HG02588 (cell line): ENCODE data around the gene TMEM108.
A peak's percentile ranks its signal among the peaks of the same experiment; 100 is the strongest.

Experiments
- ATAC-seq: cut with Tn5 transposase; IDR thresholded peaks from one replicate; pipeline ENCODE4 v1.9.1; 2021; ENCODE audit warnings: mild to moderate bottlenecking, moderate library complexity; ENCODE audit not compliant: unreplicated experiment

Gene TMEM108

DNA sequence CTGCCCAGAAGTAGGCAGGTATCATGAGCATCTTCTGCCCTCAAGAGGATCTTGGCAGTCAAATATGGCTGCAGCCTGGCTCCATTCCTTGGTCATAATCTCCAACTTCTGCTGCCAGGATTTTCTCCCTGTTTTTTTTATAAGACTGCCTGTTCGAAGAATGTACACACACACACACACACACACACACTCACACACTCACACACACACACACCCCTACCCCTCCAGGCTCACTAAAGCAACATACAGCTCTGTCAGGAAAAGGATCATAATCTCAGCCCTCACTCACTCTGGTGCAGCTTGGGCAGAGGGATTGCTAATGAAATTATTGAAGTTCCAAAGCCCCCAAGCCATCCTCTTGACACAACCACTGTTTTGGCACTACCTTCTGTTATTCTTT, 232.4 kb downstream of the TMEM108 start:
- no peak for ATAC-seq

DNA sequence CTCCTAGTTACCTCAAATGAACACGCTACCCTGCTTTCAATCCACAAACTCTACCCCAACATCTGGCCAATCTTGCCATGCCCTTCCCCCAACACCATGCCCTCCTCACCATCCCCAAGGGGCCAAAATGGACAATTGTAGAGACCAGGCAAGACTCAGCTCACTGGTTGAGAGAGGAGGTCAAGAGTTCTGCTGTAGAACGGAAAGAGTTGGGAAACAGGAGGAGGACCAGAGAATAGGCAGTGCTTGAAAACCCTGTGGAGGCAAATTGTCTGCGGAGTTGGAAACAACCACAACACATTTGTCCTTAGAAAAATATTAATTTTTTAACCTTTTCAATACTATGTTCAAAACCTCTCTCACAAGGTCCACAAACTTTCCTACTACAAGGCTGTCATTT, 232.9 kb downstream of the TMEM108 start:
- ATAC-seq, result no peak

DNA sequence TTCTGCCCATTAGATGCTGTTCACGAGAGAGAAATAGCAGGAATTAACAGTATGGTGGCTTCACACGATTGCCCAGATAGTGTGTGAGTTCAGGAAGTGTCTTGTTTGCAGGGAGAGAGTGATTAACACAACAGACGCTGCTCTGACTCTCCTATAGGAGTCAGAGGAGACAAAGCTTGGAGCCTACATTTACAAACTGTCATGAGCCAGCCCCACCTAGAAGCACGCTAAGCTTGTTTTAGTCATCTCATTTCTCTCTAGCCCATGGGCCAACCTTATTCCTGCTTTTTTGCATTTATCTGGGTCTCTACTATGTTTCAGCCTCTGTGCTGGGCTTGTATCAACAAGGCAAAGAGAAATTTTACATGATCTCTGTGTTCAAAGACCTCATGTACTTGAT, 233.3 kb downstream of the TMEM108 start:
- ATAC-seq, result no peak

DNA sequence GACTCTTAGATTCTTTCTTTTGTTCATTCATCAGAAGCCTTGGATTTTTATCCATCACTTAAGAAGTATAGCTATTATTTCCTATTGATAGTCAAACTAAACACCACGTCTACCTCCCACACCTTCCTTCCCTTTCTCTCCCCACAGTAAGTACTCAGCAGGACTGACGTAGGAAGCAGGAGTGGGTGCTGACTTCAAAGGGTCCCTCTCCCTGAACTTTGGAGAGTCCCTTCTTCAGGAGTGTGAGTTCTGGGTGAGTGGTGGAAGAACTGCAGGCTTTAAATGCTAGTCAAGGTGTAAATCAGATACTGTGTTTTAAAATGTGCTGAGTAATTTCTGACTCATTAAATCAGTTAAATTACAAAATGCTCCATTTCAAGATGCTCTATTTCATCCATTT, 235.2 kb downstream of the TMEM108 start:
- no peak for ATAC-seq

DNA sequence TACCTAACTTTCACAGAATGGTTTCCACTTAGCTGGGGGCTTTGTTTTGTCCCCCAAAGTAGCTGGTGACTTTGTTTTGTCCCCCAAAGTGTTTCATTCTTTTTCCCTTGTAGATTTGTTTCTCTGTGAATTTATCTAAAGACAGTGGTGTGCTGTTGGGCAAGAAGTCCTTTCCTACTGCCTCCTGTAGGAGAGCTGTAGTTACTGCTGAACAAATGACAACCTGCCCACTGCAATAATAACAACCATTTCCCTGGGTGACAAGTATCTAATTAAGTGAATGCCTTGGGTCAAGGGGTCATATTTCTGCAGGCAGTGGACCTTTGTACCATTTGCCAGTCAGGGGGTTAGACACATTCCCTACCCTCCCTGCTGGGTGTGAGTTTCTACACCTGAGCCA, 236.3 kb downstream of the TMEM108 start:
- no peak for ATAC-seq

DNA sequence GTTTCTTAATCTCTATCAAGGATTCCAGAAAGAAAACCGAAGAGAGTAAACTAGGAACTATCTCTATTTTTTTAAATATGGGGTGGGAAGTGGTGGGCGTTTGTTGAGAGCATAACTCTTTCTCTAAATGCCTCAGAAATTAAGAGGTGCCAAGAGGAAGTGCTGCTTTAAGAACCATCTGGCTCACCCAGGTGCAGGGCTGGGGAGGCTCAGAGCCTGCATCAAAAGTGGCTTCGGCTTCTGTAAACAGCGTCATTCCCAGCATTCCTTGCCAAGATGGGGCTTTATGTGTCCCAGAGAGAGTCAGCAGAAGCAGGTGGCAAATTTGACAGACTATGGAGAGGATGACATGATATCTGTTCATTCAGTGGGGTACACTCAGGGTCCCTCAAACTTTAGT, 238.4 kb downstream of the TMEM108 start:
- no peak for ATAC-seq

DNA sequence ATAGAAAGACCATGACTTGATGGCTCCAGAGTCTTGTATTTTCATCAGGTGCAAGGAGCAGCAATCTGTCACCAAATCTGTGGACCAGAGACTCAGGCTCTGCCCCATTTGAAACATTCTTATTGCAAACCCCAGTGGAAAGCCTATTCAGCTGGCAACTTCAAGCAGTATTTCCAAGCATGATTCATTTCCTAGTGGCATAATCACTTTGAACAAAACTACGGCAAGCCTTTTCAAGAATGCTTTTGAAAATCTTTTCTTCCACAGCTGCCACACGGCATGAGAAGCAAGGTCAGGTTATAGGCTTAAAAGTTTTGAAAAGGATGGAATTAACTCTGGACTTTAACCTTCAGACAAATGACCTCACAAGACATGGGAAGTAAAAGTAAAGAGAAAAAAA, 239.6 kb downstream of the TMEM108 start:
- no peak for ATAC-seq

DNA sequence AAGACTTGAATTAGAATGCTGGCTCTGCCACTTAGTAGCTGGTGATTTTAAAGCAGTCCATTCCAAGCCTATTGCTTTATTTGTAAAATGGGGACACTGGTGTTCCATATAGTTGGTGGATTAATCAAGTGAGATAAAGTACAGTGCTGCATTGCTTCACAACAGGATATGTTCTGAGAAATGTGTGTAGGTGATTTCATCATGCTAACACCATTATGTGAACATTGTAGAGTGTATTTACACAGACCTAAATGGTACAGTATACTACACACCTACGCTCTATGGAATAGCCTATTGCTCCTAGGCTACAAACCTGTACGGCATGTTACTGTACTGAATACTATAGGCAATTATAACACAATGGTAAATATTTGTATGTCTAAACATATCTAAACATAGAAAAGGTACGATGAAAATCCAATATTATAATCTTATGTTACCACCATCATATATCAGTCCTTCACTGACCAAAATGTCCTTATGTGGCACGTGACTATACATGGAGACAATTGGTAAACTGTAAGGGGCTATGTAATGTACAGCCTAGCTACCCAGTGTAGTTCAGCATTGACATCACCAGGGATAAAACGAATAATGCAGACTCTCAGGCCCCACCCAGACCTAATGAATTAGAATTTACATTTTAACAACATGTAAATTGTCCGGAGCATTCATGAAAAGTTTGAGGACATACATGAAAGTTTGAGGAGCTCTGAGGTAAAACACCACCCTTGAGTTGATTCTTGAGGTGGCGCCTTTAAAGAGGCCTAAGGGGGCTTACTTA, 240.3 kb downstream of the TMEM108 start:
- ATAC-seq, result no peak

DNA sequence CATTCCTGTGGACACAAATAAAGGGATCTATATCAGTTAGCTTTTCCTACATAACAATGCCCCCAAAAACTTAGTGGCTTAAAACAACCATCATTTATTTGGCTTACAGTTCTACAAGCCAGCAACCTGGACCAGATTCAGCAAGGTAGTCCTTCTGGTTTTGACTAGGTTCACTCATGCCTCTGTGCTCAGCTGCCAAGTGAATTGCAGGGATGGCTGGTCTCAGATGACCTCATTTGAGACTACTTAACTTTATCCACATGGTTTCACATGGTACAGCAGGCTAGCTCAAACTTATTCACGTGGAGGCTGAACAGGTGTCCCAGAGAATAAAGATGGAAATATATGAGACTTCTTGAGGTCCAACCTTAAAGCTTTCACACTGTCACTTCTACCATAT, 242.4 kb downstream of the TMEM108 start:
- ATAC-seq, result no peak

DNA sequence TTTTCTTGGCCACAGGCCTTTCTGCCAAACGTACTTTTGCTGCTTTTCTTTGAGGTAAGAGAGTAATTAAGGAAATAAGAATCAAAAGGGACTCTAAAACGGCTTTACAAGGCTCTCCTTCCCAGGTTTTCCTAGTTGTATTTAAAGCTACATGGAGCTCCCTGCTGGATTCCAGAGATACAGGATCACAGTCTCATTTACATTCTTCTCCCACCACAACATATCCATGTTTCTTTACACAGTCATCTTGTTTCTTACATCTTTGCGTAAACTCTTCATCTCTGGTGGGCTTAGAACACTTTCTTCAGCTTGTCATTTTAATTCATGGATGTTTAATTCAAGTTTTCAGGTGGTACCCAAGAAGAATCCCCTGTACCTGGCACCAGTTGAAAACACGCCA, 244.0 kb downstream of the TMEM108 start:
- no peak for ATAC-seq

DNA sequence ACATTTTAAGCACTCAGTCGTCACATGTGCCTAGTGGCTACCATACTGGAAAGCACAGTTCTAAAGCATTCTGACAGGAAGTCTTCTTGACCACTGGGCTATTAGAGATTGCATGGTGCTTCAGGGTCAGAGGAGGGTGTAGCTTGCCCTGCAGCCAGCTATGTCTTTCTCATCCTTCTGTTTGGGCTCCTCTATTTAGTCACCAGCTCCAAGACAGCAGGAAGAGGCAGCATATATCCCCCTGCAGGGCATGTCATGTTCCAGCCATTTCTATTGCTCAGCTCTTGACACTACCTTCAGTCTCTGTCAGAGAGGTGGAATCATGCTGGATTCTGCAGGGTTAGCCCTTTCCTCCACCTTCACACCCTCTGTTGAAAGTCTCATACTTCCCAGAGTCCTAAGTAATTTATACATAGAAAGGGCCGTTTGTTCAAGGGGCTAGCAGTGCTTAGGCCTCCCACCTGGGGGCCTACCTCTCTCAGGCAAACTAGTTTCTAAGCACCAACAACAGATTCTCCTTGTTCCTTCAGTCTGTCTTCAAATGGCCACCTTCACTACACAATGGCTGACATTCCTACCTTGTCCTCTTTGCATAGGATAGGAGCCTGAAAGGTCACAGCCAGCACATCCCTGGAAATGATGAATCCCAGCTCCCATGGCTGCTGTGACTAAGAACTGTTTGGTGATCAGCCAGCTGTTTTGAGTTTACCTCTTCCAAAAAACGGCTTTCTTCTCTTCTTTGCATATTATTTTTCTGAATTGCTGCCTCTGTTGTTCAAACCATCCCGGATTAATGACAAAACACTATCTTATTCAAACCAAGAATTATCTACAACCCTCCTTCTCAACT, 246.0 kb downstream of the TMEM108 start:
- ATAC-seq, result no peak

DNA sequence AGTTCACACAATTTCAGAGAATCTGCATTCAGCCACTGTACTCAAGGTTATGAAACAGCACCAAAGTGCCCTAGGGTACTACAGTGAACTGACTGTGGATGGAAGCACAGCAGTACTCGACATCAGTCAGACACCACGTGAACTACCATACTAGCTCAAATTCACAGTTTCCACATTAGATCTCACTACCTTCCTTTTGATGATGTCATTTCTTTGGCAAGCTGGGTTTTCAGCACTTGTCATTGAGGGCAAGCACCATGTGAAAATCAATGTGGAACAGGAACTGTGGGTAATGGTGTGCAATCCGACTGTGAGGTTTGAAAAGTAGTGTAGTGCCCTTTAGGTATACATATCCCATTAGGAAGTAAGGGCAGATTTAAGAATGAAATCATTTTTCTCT, 251.1 kb downstream of the TMEM108 start:
- ATAC-seq, result no peak

DNA sequence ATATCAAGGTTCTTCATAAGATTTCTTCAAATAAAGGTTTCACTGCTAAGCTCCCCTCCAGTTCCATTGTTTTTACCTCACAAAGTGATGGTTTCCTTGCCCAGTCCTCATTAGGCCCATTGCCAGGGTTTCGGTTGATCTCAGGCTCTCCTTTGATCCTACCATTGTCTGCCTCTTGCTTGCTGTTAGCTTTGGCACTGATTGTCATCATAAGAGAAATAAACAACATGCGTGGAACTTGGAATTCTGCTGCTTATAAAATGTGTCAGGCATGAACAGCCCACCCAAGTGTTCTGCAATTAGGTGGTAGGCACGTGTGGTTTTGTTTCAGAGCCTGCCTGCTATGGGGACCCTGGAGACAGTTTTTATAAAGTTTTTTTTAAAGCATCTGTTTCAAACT, 254.1 kb downstream of the TMEM108 start:
- no peak for ATAC-seq

DNA sequence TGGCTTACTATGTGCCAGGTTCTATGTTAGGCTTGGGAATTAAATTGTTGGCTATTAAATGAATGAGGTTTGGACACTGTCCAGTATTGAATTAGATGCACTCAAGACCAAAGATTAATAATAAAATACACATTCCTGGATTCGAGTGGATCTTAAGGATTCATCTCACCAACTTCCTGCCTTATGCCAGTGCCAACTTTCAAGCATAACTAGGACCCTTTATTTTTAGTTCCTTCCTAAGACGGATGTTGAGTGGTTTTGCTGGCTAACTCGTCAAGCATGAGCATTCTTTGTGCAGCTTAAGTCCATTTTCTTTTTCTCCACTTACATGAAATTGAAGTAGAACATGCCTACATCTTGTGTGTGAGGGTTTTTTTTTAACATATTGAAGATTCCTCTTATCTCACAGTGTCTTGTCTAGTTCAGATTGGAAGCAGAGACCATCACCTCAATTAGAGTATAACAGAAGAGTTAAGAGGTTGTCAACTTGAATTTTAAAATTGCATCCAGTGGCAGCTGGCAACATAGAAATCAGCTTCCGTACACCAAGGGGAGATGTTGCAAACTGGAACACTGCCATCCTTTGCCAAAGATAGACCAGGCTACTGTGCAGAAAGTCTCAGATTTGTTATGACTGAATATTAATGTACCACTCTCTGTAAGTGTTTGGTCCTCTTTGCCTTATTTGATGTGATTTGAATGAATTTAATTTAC, 255.4 kb downstream of the TMEM108 start:
- no peak for ATAC-seq

DNA sequence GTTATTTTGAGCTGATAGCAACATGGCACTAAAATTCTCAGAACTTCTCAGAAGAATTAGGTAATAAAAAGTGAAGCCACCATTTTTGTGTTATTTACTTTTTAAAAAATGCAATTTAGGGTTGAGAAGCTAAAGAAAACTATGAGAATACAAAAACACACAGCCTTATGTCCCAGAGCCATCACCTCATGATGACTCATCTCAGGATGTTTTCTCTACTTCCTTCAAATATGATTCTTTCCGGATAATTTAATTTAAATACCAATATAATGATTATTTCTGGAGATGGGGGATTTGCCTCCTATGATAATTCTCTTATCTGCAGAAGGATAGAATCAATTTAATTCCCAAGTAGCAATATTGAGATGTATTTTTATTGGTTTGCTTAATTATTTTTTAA, 256.1 kb downstream of the TMEM108 start:
- ATAC-seq, result no peak

DNA sequence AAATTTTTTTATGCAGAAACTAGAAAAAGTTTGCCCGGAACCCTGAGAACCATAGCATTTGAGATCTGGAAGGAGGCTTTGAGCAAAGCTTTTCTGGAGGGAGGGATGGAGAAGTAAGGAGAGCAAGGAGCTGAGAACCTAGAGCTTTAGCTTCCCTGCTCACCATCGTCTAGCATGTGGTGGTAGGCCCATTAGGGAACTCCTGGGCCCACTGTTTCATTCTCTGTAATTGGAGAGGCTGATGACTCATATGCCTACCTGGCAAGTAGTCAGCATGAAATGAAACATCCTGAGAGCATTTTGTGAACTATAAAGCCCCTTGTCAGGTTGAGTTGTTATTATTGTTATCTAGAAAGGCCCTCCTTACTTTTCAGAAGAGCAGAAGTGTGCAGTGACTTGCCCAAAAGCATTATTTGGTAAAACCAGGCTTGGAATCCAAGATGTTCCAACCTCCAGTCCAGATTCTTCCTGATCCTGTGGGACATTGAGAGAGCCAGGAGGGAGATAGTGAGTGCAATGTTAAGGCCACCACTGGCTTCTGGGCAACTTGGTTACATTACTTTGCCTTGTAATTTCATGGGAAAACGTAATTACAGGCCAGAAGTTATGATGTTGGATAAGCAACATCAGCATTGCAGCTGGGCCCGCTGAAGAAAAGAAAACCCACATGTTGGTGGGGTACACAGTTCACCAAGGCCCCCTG, 257.2 kb downstream of the TMEM108 start:
- peak; percentile 72 for ATAC-seq

DNA sequence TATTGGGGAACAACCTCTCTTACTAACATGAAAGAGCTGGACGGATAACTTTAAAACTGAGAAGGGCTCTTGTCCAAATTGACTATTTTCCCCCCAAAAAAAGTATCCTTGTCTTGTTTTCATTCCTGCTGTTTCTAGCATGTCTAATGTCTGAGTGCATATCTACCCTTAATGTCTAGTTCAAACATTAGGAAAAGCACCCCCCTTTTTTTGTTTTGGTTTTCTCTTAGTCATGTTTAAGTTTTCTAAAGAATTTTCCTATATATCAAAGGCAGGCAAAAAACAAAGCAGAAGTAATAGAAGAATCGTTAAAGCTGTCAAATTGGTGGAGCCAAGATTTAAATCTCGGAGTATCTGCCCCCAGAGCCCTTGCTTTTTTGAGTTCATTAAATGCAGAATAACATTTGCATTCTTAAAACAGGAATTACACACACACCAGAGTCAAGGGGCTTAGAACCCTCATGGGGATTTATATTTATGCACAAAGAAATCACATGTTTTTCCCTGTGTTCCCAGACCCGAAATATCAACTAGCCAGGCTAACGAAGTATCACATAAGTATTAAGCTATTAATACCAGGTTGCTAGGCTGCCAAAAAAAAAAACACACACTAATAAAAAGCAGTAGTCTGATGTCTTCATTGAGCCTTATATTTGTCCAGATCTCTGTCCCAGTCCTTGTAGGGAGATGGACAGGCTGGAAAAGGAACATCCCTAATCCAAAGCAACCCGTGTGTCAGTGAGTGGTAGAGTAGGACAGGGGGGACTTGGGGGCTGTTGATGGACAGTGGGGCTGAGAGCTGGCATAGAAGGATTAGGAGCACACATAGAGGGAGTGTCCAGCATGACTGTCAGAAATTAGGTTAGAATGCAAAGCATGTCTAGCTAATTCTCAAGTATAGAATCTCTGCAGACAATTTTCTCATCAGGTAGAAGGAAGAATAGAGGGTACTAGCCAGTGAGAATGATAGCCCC, 258.0 kb downstream of the TMEM108 start:
- ATAC-seq, result no peak

DNA sequence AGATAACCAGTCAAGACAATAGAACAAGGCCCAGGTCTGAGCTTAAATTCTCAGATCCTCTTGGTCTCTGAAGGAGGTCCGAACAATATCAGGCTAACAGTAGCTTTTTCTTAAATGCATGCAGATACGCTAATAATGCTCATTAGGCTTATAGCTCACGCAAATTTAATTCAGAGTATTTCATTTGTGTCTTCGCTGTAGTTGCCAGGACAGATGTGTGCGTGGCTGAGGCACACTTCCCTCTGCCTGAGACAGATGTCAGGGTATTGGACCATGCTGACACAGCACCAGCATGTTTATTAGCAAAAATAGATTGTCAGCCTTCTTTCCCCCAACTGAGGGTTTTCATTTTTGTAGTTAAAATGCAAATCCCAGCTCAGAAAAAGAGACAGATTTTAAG, 258.8 kb downstream of the TMEM108 start:
- no peak for ATAC-seq

DNA sequence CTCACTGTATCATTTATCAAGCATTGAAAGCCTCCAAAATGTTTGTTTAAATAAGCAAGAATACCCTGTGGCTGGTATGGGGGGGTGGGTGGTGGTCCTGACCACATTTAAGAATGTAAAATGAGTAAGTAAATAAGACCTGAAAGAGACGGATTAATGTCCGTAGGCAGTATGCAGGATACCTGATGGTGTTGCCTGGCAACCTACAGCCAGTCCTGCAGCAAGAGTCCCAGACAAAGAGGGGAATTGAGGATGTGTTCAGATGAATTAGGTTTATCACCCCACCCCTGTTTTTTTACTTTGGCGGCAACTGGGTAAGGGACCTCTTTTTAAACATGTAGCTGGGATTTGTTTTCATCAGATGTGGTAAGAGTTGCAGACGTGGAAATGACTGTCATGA, 261.9 kb downstream of the TMEM108 start:
- ATAC-seq, result no peak

DNA sequence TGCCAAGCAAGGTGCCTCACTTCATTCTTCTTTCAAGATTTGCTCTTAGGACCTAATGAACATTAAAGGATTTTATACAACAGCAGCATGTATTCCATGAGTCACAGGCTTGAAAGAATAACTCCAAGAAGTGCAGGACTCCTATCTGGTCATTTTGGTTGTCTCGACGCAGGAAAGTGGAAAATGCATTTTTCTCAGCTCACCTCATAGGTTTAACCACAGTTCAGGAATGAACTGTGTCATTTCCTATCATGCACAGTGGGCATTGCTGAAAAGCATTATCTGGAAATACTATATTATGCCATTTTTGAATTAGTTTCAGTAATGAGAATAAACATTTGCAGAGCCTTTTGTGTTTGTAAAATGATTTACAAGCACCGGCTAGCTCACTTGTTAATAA, 263.0 kb downstream of the TMEM108 start:
- no peak for ATAC-seq
